HT-29 (cell line): ENCODE data around the gene GPR42. TPM values are rescaled to one million over a fixed set of nuclear protein-coding genes. Genes with fewer than 3 reads are reported as not detected.
"Not testable (repeated sequence)": the region's sequence is repeated elsewhere in the genome, so short reads cannot be mapped to it uniquely, and the experiment has no call there.

Source experiments
- DNase-seq: peaks from one replicate; pipeline ENCODE4 v3.0.0-alpha.2; 2015; ENCODE audit warnings: low spot score
- total RNA-seq: library from RNA; depleted of rRNA; stranded (reverse); fragments of >200 nt; shearing (Covaris generic); gene quantifications from 2 replicates; pipeline ENCODE4 v1.2.3, GENCODE V29; 2014

Gene GPR42
- total RNA-seq, 1 experiment from 2014 or later = not detected

GRCh38 chr19:35392742-35393715 is 22.2 kb downstream of the GPR42 start:
- DNase-seq = no peak

- DNase-seq = no peak
These were observed 24.7 kb downstream of the GPR42 start for GRCh38 chr19:35395382-35396199.

GRCh38 chr19:35396240-35396885 is 25.5 kb downstream of the GPR42 start:
- DNase-seq = no peak

- DNase-seq = no peak
These were observed 26.2 kb downstream of the GPR42 start for GRCh38 chr19:35397064-35397463.

- DNase-seq = no peak
These were observed 27.7 kb downstream of the GPR42 start for GRCh38 chr19:35398570-35398969.

- no peak for DNase-seq
These were observed 28.4 kb downstream of the GPR42 start for GRCh38 chr19:35399231-35399630.

GRCh38 chr19:35399948-35400772 is 29.3 kb downstream of the GPR42 start:
- no peak for DNase-seq

GRCh38 chr19:35400773-35401100 is 29.9 kb downstream of the GPR42 start:
- DNase-seq = no peak

- not testable (repeated sequence) for DNase-seq
These were observed 30.5 kb downstream of the GPR42 start for GRCh38 chr19:35401416-35401815.

GRCh38 chr19:35403116-35403760 is 32.4 kb downstream of the GPR42 start:
- DNase-seq = no peak

- DNase-seq = no peak
These were observed 34.2 kb downstream of the GPR42 start for GRCh38 chr19:35404879-35405622.

- DNase-seq = no peak
These were observed 36.8 kb downstream of the GPR42 start for GRCh38 chr19:35407619-35408018.

GRCh38 chr19:35408284-35409171 is 37.7 kb downstream of the GPR42 start:
- no peak for DNase-seq

- DNase-seq = no peak
These were observed 38.3 kb downstream of the GPR42 start for GRCh38 chr19:35409191-35409590.

- DNase-seq = no peak
These were observed 39.6 kb downstream of the GPR42 start for GRCh38 chr19:35410487-35410886.

GRCh38 chr19:35414442-35414841 is 43.6 kb downstream of the GPR42 start:
- DNase-seq = no peak

- no peak for DNase-seq
These were observed 45.5 kb downstream of the GPR42 start for GRCh38 chr19:35416331-35416730.

- DNase-seq = no peak
These were observed 46.4 kb downstream of the GPR42 start for GRCh38 chr19:35417278-35417677.
